HepG2 (cell line): ENCODE measurements around the gene SFXN5. TPM values are rescaled to one million over a fixed set of nuclear protein-coding genes. Genes with fewer than 3 reads are reported as not detected.

ENCODE experiments used
- ARID2 ChIP-seq: sonication (generic); formaldehyde crosslinking; IDR thresholded peaks from 2 replicates; pipeline ENCODE4 v1.8.1; 2022; ENCODE audit warnings: mild to moderate bottlenecking, missing genetic modification reagents, borderline replicate concordance
- ATF7-NPFF ChIP-seq: sonication (generic); formaldehyde crosslinking; IDR thresholded peaks from 2 replicates; pipeline ENCODE4 v1.8.1; 2023; ENCODE audit warnings: mild to moderate bottlenecking, low read depth, missing genetic modification reagents, moderate library complexity
- BHLHE40 ChIP-seq: IDR thresholded peaks from 2 replicates; pipeline ENCODE4 v1.6.1; 2011; ENCODE audit warnings: low read length, improper control_type of control experiment
- IRF1 ChIP-seq: sonication (generic); formaldehyde crosslinking; IDR thresholded peaks from 2 replicates; pipeline ENCODE4 v1.4.0; 2020; ENCODE audit warnings: low read depth, mild to moderate bottlenecking, missing genetic modification reagents
- RNF219 ChIP-seq: sonication (generic); formaldehyde crosslinking; IDR thresholded peaks from 2 replicates; pipeline ENCODE4 v1.5.0; 2020; ENCODE audit warnings: mild to moderate bottlenecking, missing genetic modification reagents
- SKI ChIP-seq: fragments of 450-650 bp; IDR thresholded peaks from one replicate; pipeline ENCODE4 v1.6.1; 2018; ENCODE audit warnings: mild to moderate bottlenecking; ENCODE audit not compliant: partially characterized antibody
- TMF1 ChIP-seq: sonication (generic); formaldehyde crosslinking; IDR thresholded peaks from 2 replicates; pipeline ENCODE4 v1.8.1; 2022; ENCODE audit warnings: low read depth, missing genetic modification reagents
- XRCC5 ChIP-seq: fragments of 200-400 bp; formaldehyde crosslinking; optimal IDR thresholded peaks from 2 replicates; pipeline ENCODE3; 2017; ENCODE audit warnings: mild to moderate bottlenecking, low read length
- ZC3H13 ChIP-seq: sonication (generic); formaldehyde crosslinking; IDR thresholded peaks from 2 replicates; pipeline ENCODE4 v1.8.1; 2023; ENCODE audit warnings: mild to moderate bottlenecking, missing genetic modification reagents, moderate library complexity
- ZHX2 ChIP-seq, 2 experiments: sonication (generic) in 1 of 2; formaldehyde crosslinking in 1 of 2; IDR thresholded peaks; 2 replicates each; pipeline versions ENCODE4 v1.6.1 to v1.9.0; 2014 to 2022; ENCODE audit warnings: antibody characterized with exemption in 1 of 2, borderline replicate concordance in 1 of 2, inconsistent platforms in 1 of 2, low read depth in 1 of 2, missing genetic modification reagents in 1 of 2
- ZNF136 ChIP-seq: sonication (generic); formaldehyde crosslinking; IDR thresholded peaks from 2 replicates; pipeline ENCODE4 v1.8.1; 2022; ENCODE audit warnings: low read depth, mild to moderate bottlenecking, moderate library complexity, missing genetic modification reagents
- ZNF264 ChIP-seq: sonication (generic); formaldehyde crosslinking; IDR thresholded peaks from 2 replicates; pipeline ENCODE4 v1.4.0; 2020; ENCODE audit warnings: missing genetic modification reagents
- ZNF367 ChIP-seq: sonication (generic); formaldehyde crosslinking; IDR thresholded peaks from 2 replicates; pipeline ENCODE4 v1.4.0; 2020; ENCODE audit warnings: missing genetic modification reagents, borderline replicate concordance
- ZNF639 ChIP-seq: conservative IDR thresholded peaks from 2 replicates; pipeline ENCODE4 v1.6.1; 2018; ENCODE audit warnings: missing genetic modification reagents
- ZNF766 ChIP-seq: sonication (generic); formaldehyde crosslinking; IDR thresholded peaks from 2 replicates; pipeline ENCODE4 v1.5.0; 2020; ENCODE audit warnings: missing genetic modification reagents, borderline replicate concordance
- polyA plus RNA-seq, 8 experiments: library from polyadenylated mRNA; depleted of rRNA in 3 of 8; stranded (reverse) in 7 of 8; unstranded in 1 of 8; fragments of >200 nt; fragmentation: Illumina TruSeq in 4 of 8; extraction: Trizol in 4 of 8; gene quantifications; 2 replicates each; pipeline versions ENCODE4 v1.2.1 to v1.2.3, GENCODE V29; 2011 to 2016; ENCODE audit warnings: low read depth in 4 of 8, missing spikeins in 1 of 8, mixed read lengths in 1 of 8; ENCODE audit not compliant: insufficient read depth in 1 of 8
- total RNA-seq, 5 experiments: library from RNA; depleted of rRNA; stranded (reverse); fragments of >200 nt; fragmentation: Illumina TruSeq; extraction: Trizol; gene quantifications; 2 replicates each; pipeline ENCODE4 v1.2.3, GENCODE V29; 2016; ENCODE audit warnings: low read depth in 1 of 5

Gene SFXN5
- total and polyA plus RNA-seq, 2 of the 13 experiments (the other 11 are each of a cell fraction or from before 2014, with no cell fraction given): 34.9 to 37.4 TPM

- no peak for TF ChIP-seq RNF219 (CRISPR knock-in tag)
- TF ChIP-seq TMF1 (CRISPR knock-in tag): peak; percentile 78; the same call in 1 of the 2 replicates
- no peak; the same call in 1 of the 2 replicates for TF ChIP-seq ATF7-NPFF (CRISPR knock-in tag)
- no peak for TF ChIP-seq ZNF136 (CRISPR knock-in tag)
- peak; percentile 91 for TF ChIP-seq XRCC5
- TF ChIP-seq ZHX2 (IDR thresholded peaks at IDR 0.05; ENCODE audit: low read depth): 0 out of 2 replicates have a peak, but pooled peaks have one; percentile 36
- no peak for TF ChIP-seq ZHX2 (CRISPR knock-in tag; IDR thresholded peaks at IDR 0.05; ENCODE audit: borderline replicate concordance)
- no peak for TF ChIP-seq ZNF639 (CRISPR knock-in tag)
- TF ChIP-seq IRF1 (CRISPR knock-in tag): no peak
- peak; percentile 30; the same call in 1 of the 2 replicates for TF ChIP-seq ARID2 (CRISPR knock-in tag)
- no peak for TF ChIP-seq ZNF264 (CRISPR knock-in tag)
- no peak for TF ChIP-seq BHLHE40
- TF ChIP-seq SKI: peak; percentile 26
- TF ChIP-seq ZNF367 (CRISPR knock-in tag): no peak
- TF ChIP-seq ZNF766: 0 out of 2 replicates have a peak, but pooled peaks have one; percentile 29
- TF ChIP-seq ZC3H13 (CRISPR knock-in tag): no peak; the same call in 1 of the 2 replicates
These were observed 155.4 kb downstream of the SFXN5 start (continued) for GRCh38 chr2:72915907-72916742.
